A673 (cell line): ENCODE measurements around the gene ZIC4. TPM values are rescaled to one million over a fixed set of nuclear protein-coding genes. Genes with fewer than 3 reads are reported as not detected.

Source experiments
- BruUV-seq: library from RNA; stranded (reverse); fragments of 400-500 nt; replicated peaks from 2 replicates; lab custom pipeline; 2021; lab: Mats Ljungman, UMichigan
- CTCF ChIA-PET: fragments of 300-600 bp; sonication (Branson Sonifier 250); formaldehyde crosslinking; loops from one replicate; lab custom pipeline; 2022; ENCODE audit warnings: antibody characterized with exemption; lab: Charles Lee
- POLR2A ChIA-PET: fragments of 300-600 bp; sonication (Branson Sonifier 250); formaldehyde crosslinking; loops from one replicate; lab custom pipeline; 2022; ENCODE audit warnings: antibody characterized with exemption; ENCODE audit not compliant: low non-redundant PET; lab: Charles Lee
- DNase-seq: peaks from one replicate; pipeline ENCODE4 v3.0.0-alpha.2; 2015; ENCODE audit warnings: low spot score
- H3K27ac ChIP-seq: fragments of 200-600 bp; sonication (generic); 2 replicates; pipeline ENCODE4 v1.5.1; 2016; ENCODE audit warnings: mixed run types, low read depth, mild to moderate bottlenecking, mixed read lengths, antibody characterized with exemption, low read length; ENCODE audit not compliant: poor library complexity, severe bottlenecking
- H3K27me3 ChIP-seq: fragments of 200-600 bp; sonication (generic); replicated peaks from 2 replicates; pipeline ENCODE4 v1.6.1; 2017; ENCODE audit warnings: mixed run types, low read depth, mild to moderate bottlenecking, mixed read lengths, antibody characterized with exemption, low read length; ENCODE audit not compliant: insufficient read depth, poor library complexity
- H3K36me3 ChIP-seq: fragments of 200-600 bp; sonication (generic); 2 replicates; pipeline ENCODE4 v1.6.1; 2016; ENCODE audit warnings: mixed run types, mild to moderate bottlenecking, mixed read lengths, antibody characterized with exemption, low read length; ENCODE audit not compliant: insufficient read depth, poor library complexity, severe bottlenecking
- H3K4me1 ChIP-seq: fragments of 200-600 bp; sonication (generic); 2 replicates; pipeline ENCODE4 v1.6.1; 2017; ENCODE audit warnings: mixed run types, mild to moderate bottlenecking, mixed read lengths, antibody characterized with exemption, low read length; ENCODE audit not compliant: insufficient read depth, poor library complexity, severe bottlenecking
- H3K4me3 ChIP-seq: fragments of 200-600 bp; sonication (generic); 2 replicates; pipeline ENCODE4 v1.5.1; 2016; ENCODE audit warnings: low read depth, mixed run types, mild to moderate bottlenecking, mixed read lengths, low read length; ENCODE audit not compliant: poor library complexity, severe bottlenecking
- H3K9me3 ChIP-seq: fragments of 200-600 bp; sonication (generic); 2 replicates; pipeline ENCODE4 v1.6.1; 2016; ENCODE audit warnings: mixed run types, low read depth, mild to moderate bottlenecking, mixed read lengths, antibody characterized with exemption, low read length; ENCODE audit not compliant: poor library complexity, severe bottlenecking
- EZH2 ChIP-seq: fragments of 200-600 bp; sonication (generic); IDR thresholded peaks from 2 replicates; pipeline ENCODE4 v1.6.1; 2017; ENCODE audit warnings: borderline replicate concordance, low read depth, mild to moderate bottlenecking, mixed read lengths, antibody characterized with exemption, low read length; ENCODE audit not compliant: poor library complexity, severe bottlenecking
- intact Hi-C: fragments of 100-400 bp; cut with micrococcal nuclease; formaldehyde crosslinking; loops from one replicate; pipeline ENCODE4 v1.10.0; 2022; ENCODE audit not compliant: unreplicated experiment
- total RNA-seq: library from RNA; stranded (reverse); gene quantifications from 2 replicates; pipeline ENCODE4 v1.2.3, GENCODE V29; 2021
- TF ChIP-seq, protein P1 (sequence below): fragments of 300-800, 200-600 bp; sonication (generic); conservative IDR thresholded peaks from 2 replicates; pipeline ENCODE4 v1.5.1; 2017; ENCODE audit warnings: low read depth, mild to moderate bottlenecking, antibody characterized with exemption, low read length, moderate library complexity, mixed read lengths

The ZIC4 gene
- total RNA-seq, 1 experiment from 2014 or later = 0.47 TPM

DNA sequence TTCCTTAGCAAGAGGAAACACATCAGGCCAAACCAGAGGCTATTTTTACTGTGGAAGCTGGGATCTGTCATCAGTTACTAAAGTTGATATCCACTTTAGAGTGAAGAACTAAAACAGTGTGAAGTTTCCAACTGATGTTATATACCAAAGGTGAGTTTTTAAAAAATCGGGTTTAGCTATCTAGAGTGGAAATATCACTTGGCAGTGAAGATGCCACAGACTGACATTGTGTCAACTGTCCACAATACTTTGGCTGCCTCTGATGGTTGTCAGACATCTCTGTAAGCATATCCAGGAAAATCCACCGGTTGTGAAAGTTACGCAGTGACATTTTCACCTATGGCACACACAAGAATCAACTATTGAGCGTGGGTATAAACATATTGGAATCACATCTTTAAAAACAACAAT, 12.0 kb upstream of the ZIC4 start:
- Histone ChIP-seq H3K27me3 (peaks cover 93% of the 10 kb centered on the region), H3K4me3 (no peak overlapping the region), H3K27ac (no peak overlapping the region), H3K9me3 (no peaks in the 10 kb centered on the region), H3K4me1 (peaks cover 5% of the 10 kb centered on the region), H3K36me3 (no peaks in the 10 kb centered on the region)
- TF ChIP-seq EZH2 = no peak
- TF ChIP-seq, protein P1, sequence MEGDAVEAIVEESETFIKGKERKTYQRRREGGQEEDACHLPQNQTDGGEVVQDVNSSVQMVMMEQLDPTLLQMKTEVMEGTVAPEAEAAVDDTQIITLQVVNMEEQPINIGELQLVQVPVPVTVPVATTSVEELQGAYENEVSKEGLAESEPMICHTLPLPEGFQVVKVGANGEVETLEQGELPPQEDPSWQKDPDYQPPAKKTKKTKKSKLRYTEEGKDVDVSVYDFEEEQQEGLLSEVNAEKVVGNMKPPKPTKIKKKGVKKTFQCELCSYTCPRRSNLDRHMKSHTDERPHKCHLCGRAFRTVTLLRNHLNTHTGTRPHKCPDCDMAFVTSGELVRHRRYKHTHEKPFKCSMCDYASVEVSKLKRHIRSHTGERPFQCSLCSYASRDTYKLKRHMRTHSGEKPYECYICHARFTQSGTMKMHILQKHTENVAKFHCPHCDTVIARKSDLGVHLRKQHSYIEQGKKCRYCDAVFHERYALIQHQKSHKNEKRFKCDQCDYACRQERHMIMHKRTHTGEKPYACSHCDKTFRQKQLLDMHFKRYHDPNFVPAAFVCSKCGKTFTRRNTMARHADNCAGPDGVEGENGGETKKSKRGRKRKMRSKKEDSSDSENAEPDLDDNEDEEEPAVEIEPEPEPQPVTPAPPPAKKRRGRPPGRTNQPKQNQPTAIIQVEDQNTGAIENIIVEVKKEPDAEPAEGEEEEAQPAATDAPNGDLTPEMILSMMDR = no peak
- intact Hi-C loops = no loop called here
- CTCF ChIA-PET = no interaction called here
- BruUV-seq = no TSS peak
- POLR2A ChIA-PET = no interaction called here
- no peak for DNase-seq

DNA sequence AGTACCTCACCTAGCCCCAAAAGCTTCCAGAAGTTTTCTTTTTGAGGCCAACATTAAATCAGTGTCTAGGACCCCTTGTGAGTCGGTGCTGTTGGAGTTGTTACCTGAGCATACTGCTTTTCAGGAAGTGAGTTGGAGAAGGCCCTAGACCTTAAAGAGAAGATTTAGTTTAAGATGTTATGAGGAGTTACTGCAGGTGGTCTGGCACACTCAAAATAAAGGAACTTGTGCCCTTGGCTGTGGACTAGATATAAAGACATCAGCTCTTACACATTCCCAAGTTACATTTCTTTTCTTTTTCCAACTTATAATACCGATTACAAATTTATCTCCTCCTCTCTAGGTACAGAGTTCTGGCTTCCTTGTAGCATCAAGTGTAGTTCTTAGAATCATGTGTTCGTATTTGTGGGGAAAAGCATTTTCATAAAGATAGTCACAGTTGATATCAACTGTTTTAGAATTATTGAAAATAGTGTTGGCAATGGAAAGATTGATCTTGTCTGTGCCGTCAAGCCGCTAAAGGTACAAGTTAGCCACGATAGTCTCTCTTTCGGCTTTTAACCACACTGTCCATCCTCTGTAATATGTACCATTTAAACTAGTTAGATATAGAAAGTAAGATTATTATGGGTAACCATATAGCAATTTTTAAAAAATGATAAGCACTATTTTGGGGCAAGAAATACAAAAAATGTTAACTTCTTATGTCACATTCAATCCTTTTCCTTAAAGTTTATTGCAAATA, 11.4 kb upstream of the ZIC4 start:
- Histone ChIP-seq H3K9me3 (no peaks in the 10 kb centered on the region), H3K4me1 (peaks cover 5% of the 10 kb centered on the region), H3K36me3 (no peaks in the 10 kb centered on the region), H3K27ac (no peak overlapping the region), H3K27me3 (peaks cover 93% of the 10 kb centered on the region), H3K4me3 (no peak overlapping the region)
- CTCF ChIA-PET = no interaction called here
- intact Hi-C loops = no loop called here
- BruUV-seq = no TSS peak
- no peak for DNase-seq
- TF ChIP-seq, protein P1 = no peak
- no peak for TF ChIP-seq EZH2
- POLR2A ChIA-PET = interaction anchor here (0.6 kb wide), 1 partner anchor 9 kb away, joined by 4 read pairs; no protein-coding TSS in a partner anchor

DNA sequence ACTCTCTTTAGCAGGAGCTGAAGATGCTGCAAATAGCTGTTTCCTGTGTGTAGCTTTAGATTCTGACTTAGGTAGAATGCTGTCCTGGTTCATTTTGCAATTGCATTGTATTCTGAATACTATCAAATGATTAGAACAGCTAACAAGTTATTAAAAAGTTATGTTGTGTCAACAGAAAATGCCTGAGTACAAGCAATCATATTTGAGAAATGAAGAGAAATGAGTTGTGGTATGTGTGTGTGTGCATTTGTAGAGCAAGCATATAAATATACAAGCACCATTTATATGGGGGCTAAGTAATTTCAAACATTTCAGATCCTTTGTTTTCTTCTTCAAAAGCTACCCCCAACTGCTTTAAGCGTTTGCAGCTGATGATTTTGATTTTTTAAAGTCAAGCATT, 10.6 kb upstream of the ZIC4 start:
- POLR2A ChIA-PET = interaction anchor here (0.6 kb wide), 1 partner anchor 9 kb away, joined by 4 read pairs; no protein-coding TSS in a partner anchor
- no peak for DNase-seq
- H3K9me3 ChIP-seq = no peaks in the 10 kb centered on the region
- H3K4me3 ChIP-seq = no peak overlapping the region
- peaks cover 93% of the 10 kb centered on the region for H3K27me3 ChIP-seq
- intact Hi-C loops = no loop called here
- H3K36me3 ChIP-seq = no peaks in the 10 kb centered on the region
- TF ChIP-seq, protein P1 = no peak
- TF ChIP-seq EZH2 = no peak
- BruUV-seq = no TSS peak
- no peak overlapping the region for H3K27ac ChIP-seq
- H3K4me1 ChIP-seq = peaks cover 5% of the 10 kb centered on the region
- CTCF ChIA-PET = interaction anchor here (0.7 kb wide), 1 partner anchor 745 kb away, joined by 7 read pairs; no protein-coding TSS in a partner anchor
